Measurements from ENCODE around the gene KLHL22. TPM values are rescaled to one million over a fixed set of nuclear protein-coding genes. Genes with fewer than 3 reads are reported as not detected.

The KLHL22 gene
- total RNA-seq, 1 donor from 2014 or later, result 16.1 TPM

GRCh38 chr22:20537325-20537756 is 41.7 kb upstream of the KLHL22 start:
- DNase-seq, result no peak
- Histone ChIP-seq H3K4me1 (peaks cover 73% of the 10 kb centered on the region), H3K27me3 (ENCODE audit: low read depth) (no peaks in the 10 kb centered on the region), H3K36me3 (peaks cover 43% of the 10 kb centered on the region), H3K9me3 (replicated peaks) (no peaks in the 10 kb centered on the region), H3K4me3 (no peak overlapping the region), H3K27ac (replicated peaks) (peak overlapping the region; percentile 77)
- intact Hi-C loops (cut with micrococcal nuclease), result no loop called here
- TF ChIP-seq CTCF (IDR thresholded peaks at IDR 0.05; ENCODE audit: borderline replicate concordance), result no peak

GRCh38 chr22:20536590-20537324 is 41.2 kb upstream of the KLHL22 start:
- DNase-seq, result peak; percentile 61
- intact Hi-C loops (cut with micrococcal nuclease), result no loop called here
- H3K4me3 ChIP-seq, result no peak overlapping the region
- peak overlapping the region; percentile 77 for H3K27ac ChIP-seq (replicated peaks)
- peaks cover 79% of the 10 kb centered on the region for H3K4me1 ChIP-seq
- no peak for TF ChIP-seq CTCF (IDR thresholded peaks at IDR 0.05; ENCODE audit: borderline replicate concordance)
- peaks cover 37% of the 10 kb centered on the region for H3K36me3 ChIP-seq
- H3K9me3 ChIP-seq (replicated peaks), result no peaks in the 10 kb centered on the region
- H3K27me3 ChIP-seq (ENCODE audit: low read depth), result no peaks in the 10 kb centered on the region

DNA sequence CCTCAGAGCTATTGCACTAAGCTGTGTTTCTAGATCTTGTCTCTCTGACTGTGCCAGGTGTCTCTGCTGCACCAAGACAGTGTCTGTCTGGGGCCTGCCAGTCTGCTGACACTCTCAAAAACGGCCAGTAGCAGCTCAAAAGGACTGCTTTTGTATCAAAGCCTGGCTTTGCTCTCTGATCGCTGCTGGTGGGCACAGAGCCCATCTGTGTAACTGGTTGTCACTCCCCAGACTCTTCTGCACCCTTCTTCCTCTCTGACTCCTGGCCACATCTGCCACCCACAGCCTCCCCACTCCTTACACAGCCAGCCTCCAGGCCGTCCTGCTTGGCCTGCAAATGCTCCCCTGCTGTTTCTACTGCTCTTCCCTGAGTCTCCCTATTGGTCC is 38.3 kb upstream of the KLHL22 start:
- Histone ChIP-seq H3K27me3 (ENCODE audit: low read depth) (no peaks in the 10 kb centered on the region), H3K27ac (replicated peaks) (peak overlapping the region; percentile 85), H3K36me3 (peaks cover 19% of the 10 kb centered on the region), H3K9me3 (replicated peaks) (no peaks in the 10 kb centered on the region), H3K4me1 (peaks cover 88% of the 10 kb centered on the region), H3K4me3 (no peak overlapping the region)
- no peak for DNase-seq
- TF ChIP-seq CTCF (IDR thresholded peaks at IDR 0.05; ENCODE audit: borderline replicate concordance), result no peak
- intact Hi-C loops (cut with micrococcal nuclease), result no loop called here

DNA sequence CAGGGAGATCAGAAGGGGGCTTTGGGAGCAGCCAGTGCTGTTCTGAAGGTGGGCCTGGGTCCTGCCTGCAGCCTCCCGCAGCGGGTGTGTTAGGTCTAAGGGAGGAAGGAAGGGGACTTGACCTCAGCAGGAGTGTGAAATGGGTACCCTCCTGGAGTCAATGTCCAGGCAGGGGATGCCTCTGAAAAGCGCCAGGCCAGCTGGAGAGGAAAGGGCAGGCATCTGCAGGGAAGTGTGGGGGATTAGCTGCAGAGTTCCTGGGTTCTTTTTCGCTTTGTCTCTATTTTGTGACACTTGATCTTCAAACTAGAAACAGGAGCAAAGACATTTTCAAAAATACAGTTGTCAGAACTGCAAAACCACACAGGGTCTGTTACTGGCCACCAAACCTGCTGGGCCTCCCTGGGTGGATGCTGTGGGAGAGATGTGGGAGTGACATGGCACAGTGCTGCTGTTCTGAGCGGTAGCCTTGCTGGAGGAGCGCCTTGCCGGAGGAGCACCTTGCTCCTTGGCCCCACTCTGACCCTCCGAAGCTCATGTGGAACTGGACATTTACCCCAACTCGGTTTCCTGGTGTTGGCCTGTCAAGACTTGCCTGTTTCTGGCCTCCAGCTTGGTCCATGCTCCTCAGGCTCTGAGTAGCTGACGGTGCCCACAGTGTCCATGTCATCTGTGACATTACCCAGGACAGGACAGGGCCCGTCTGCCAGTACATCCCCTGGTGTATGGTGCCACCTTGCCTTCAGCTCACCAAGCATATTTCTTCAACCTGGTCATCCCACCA is 37.7 kb upstream of the KLHL22 start:
- peaks cover 86% of the 10 kb centered on the region for H3K4me1 ChIP-seq
- intact Hi-C loops (cut with micrococcal nuclease), result no loop called here
- peak overlapping the region; percentile 85 for H3K27ac ChIP-seq (replicated peaks)
- TF ChIP-seq CTCF (IDR thresholded peaks at IDR 0.05; ENCODE audit: borderline replicate concordance), result no peak
- peaks cover 20% of the 10 kb centered on the region for H3K36me3 ChIP-seq
- no peak overlapping the region for H3K4me3 ChIP-seq
- DNase-seq, result no peak
- no peaks in the 10 kb centered on the region for H3K27me3 ChIP-seq (ENCODE audit: low read depth)
- H3K9me3 ChIP-seq (replicated peaks), result no peaks in the 10 kb centered on the region

DNA sequence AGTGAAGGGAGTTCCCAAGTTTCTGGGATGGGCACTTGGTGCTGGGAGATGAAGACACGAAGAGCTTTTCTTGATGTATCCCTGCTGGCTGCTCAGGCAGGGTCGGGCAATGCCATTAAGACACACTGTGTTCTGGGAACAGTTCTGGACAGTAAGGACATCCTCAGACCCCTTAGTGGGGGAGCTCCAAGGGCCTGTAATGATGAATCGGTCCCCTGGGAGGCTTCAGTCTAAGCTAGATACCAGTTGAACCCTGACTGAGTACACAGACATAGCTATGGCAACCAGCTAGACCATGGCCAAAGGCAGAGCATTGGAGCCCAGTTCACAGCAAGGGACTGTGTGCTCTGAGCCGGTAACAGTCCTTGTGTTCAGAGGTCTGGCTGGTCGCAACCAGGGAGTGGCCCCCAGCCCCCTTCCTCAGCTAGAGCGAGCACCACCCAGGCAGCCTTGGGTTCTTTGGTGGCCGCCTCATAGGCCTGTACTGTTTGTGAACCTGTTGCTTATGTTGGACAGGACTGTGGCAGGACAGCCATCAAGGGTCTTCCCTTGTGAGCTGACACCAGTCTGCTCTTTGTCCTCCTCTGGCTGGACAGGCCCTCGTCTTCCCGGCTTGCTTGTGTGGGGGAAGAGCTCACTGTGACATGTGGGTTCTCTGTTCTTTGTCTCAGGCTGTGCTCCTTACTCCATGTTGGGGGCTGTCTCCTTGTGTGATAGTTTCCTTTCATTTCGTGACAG is 36.8 kb upstream of the KLHL22 start:
- peaks cover 20% of the 10 kb centered on the region for H3K36me3 ChIP-seq
- intact Hi-C loops (cut with micrococcal nuclease), result no loop called here

More for the DNA sequence above, 36.8 kb upstream of the KLHL22 start:
- no peak for TF ChIP-seq CTCF (IDR thresholded peaks at IDR 0.05; ENCODE audit: borderline replicate concordance)
- H3K4me1 ChIP-seq, result peaks cover 80% of the 10 kb centered on the region
- H3K9me3 ChIP-seq (replicated peaks), result no peaks in the 10 kb centered on the region
- peak overlapping the region; percentile 85 for H3K27ac ChIP-seq (replicated peaks)
- no peak for DNase-seq
- no peaks in the 10 kb centered on the region for H3K27me3 ChIP-seq (ENCODE audit: low read depth)
- H3K4me3 ChIP-seq, result no peak overlapping the region

Measured in left ventricle myocardium inferior (tissue), 1 donor.